HG03280 (cell line): ENCODE results near the gene METTL23.
"Not testable (repeated sequence)": the region's sequence is repeated elsewhere in the genome, so short reads cannot be mapped to it uniquely, and the experiment has no call there.

Source experiments
- ATAC-seq: cut with Tn5 transposase; IDR thresholded peaks from one replicate; pipeline ENCODE4 v1.9.1; 2021; ENCODE audit warnings: mild to moderate bottlenecking, moderate library complexity; ENCODE audit not compliant: unreplicated experiment

The METTL23 gene

DNA sequence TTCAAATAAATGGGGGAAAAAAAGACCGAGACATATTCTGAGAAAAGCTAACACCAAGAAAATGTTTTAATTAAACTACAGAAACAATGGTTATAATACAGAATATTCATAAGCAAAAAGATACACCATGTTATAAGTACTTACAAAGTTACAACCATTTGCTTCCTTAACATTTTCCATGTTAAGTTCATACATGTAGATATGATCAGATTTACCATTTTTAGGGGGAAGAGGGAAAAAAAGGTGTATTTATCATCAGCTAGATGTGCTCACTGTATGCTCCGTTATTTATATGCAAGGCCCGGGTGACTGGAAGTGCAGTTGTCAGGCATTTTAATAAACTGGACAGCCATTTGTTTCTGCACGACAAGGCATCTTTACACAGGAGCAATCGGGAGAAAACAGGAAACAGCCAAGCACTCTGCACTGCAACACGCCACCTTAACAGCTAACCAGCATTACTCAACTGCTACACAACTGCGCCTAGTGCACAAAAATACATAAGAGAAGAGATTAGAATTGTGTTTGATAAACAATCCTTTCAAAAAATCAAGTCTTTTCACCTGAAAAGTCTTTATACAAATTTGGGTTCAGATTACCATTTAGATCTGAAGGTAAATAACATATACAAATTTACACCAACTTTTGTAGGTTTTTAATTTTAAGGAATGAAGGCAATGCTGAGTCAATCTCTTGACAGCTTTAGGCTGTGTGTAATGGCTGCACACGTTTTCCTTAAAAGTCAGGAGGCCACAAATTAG is 7.6 kb downstream of the METTL23 start:
- no peak for ATAC-seq

DNA sequence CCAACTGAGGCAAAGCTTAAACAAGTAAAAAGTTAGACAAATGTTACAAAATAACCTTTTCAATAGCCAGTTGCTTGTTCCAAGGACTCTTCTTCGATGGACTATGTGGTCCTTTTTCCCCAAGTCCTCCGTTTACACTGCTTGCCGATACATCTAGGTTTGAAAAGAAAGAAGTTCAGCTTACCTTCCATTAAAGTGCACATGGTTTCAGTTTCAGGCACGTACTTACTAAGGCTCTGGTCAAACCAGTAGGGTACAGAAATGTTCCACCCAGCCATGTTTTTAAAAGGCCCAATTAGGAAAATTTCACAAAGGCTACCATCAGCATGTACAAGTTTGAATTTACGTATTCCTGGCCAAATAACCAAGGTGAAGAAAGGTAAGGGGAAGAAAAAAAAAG is 8.4 kb downstream of the METTL23 start:
- no peak for ATAC-seq

DNA sequence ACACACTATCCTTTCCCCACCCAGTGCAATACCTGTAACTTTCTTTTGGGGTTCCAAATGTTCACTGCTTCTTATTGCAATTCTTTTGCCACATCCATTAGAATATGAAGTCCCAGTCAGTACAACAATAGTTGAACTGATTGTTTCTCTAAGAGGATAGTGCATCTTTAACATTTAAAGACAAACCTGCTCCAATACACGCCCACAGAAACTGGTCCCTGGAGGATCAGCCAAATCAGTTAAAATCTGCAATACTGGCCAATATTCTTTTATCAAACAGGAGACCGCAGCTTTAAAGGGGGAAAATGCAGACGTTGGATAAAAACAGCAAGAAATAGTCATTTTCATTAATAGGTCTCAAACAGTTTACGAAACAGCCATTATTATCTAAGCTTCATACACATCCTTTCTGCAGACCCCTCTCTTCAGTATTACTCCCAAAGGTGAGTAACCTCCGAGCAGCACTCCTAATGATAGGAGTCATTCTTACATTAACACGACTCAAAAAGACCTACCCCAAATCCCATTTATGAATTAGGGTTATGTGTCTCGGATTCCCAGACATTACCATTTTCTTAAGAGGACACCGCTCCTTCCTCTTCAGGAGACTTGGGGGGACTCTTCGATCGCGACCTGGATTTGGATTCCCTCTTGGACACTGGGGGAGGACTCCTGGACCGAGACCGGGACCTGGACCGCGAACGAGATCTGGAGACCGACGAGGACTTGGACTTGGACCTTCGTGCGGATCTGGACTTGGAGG is 9.1 kb downstream of the METTL23 start:
- ATAC-seq = no peak

DNA sequence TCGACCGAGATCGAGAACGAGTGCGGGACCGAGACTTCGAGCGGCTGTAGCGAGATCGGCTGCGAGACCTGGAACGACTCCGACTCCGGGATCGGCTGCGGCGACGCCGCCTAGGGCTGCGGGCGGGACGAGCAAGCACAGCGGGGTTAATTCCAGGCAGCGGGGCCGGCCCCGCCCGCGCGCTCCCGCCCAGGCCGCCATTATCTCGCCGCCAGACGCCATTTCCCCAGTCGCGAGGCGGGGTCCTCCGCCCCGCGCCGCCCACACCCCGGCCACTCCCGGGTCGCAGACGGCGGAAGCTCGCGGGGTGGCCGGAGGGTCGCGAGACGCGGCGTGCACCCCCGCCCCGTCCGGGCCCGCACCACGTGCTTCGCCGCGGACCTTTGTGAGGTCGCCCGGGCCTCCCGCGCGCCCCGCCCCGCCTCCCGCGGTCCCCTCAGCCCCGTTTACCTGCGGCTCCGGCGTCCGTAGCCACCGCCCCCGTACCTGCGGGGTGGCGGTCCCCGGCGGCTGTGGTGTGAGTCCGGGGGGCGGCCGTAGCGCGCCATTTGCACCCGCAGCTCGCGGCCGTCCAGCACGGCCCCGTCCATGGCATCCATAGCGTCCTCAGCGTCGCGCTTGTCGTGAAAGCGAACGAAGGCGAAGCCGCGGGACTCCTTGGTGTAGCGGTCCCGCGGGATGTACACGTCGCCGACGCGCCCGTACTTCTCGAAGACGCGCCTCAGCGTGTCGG is 9.9 kb downstream of the METTL23 start:
- peak; percentile 19 for ATAC-seq

GRCh38 chr17:76737082-76737675 is 10.5 kb downstream of the METTL23 start, which contains the start of gene SRSF2:
Gene SRSF2 (minus strand): TSS chr17:76737331. CDS start chr17:76737160, 171 bp downstream.
- ATAC-seq = peak; percentile 68

- ATAC-seq = peak; percentile 61
Measured at GRCh38 chr17:76737676-76738467, 11.2 kb downstream of the METTL23 start, which contains the start of gene MFSD11. Gene MFSD11 (plus strand): TSS chr17:76738119. CDS start chr17:76738353, 234 bp downstream.

GRCh38 chr17:76738468-76738850 is 11.8 kb downstream of the METTL23 start:
- no peak for ATAC-seq

DNA sequence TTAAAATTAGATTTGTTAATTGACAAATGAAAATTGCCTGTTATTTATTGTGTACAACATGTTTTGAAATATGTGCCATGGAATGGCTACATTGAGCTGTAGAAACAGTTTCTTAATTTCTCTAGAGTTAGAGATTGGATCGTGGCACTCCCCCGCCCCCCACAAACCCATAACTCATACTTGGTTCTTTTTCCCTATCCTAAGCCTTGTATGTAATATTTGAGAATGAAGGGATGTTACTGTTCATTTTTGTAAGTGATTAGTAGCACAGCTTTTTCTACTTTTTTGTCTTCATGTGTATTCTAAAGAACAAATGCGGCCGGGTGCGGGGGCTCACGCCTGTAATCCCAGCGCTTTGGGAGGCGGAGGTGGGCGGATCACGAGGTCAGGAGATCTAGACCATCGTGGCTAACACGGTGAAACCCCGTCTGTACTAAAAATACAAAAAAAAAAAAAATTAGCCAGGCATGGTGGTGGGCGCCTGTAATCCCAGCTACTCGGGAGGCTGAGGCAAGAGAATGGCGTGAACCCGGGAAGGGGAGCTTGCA is 13.0 kb downstream of the METTL23 start:
- ATAC-seq = not testable (repeated sequence)

DNA sequence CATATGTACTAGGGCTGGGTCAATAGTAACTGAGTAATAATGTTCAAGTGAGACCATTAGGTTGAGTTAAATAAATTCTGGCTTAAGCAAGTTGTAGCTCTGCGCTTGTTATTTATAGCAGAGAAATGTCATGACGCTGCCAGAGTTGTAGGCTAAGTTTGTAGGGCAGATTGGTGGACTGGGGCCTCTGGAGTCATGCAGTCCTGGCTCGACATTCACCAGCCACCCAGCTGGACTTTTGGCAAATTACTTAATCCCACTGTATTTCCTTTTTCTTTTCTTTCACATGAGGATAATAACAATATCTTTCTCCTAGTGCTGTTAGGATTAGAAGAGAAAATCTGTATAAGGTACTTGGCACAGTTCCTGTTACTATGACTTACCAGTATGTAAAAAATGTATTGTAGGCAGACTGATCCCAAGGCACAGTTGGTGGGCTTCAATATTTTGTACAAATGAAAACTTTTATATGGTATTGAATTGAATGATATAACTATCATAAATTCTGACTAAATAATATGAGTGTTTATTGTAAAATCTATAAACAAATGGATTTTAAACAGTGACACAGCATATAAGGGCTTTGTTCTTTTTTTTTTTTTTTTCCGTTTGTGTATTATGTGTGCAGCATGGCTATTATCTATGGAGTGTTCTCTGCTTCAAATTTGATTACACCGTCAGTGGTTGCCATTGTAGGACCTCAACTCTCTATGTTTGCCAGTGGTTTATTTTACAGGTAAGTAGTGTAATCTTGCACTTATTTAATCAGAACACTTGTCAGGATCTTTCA is 13.9 kb downstream of the METTL23 start:
- ATAC-seq = no peak

DNA sequence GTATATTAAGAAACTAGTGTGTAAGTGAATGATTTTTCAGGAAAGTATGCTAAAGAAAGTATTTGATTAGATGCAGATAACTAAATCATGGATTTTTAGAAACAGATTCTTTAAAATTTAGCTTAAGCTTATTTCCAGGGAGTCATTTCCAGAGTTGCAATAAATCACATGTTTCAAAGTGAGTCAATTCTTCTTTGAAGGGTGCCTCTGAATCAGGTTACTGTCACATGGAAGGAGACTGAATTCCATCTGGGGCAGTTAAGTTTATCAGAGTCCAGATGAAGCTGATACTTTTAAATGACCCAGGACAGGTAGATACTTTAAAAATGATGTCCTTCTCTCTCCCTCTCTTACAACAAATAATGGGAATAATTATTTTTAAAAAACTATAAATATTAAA is 16.3 kb downstream of the METTL23 start:
- ATAC-seq = no peak

DNA sequence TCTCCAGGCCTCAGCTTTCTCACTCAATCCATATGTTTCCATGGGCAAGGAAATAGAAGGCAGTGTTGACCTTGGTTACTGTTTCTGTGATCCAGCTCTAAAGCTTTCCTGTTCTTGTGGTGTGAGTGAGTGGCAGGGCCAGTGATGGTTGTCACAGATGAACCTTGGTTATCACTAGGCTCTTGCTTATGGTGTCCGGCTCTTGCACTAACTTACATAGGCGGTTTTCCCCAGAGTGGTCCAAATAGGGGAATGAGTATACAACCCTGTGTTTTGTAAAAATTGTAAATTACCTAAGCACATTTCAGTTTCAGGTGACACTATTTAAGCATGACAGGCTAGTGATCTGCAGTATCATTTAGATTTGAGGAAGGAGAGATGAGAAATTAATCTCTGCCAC is 18.1 kb downstream of the METTL23 start:
- ATAC-seq = no peak

DNA sequence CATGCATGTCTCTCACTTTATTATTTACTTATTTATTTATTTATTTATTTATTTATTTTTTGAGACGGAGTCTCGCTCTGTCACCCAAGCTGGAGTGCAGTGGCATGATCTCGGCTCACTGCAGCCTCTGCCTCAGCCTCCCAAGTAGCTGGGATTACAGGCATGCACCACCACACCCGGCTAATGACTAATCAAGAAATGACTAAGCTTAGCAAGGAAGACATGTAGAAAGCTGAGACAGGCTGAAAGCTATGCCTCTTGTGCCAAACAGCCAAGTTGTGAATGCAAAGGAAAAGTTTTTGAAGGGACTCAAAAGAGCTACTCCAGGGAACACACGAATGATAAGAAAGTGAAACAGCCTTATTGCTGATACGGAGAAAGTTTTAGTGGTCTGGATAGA is 19.1 kb downstream of the METTL23 start:
- ATAC-seq = not testable (repeated sequence)

GRCh38 chr17:76747716-76748363 is 21.2 kb downstream of the METTL23 start:
- no peak for ATAC-seq

GRCh38 chr17:76748657-76749056 is 22.0 kb downstream of the METTL23 start:
- no peak for ATAC-seq

GRCh38 chr17:76751416-76751993 is 24.9 kb downstream of the METTL23 start:
- no peak for ATAC-seq

DNA sequence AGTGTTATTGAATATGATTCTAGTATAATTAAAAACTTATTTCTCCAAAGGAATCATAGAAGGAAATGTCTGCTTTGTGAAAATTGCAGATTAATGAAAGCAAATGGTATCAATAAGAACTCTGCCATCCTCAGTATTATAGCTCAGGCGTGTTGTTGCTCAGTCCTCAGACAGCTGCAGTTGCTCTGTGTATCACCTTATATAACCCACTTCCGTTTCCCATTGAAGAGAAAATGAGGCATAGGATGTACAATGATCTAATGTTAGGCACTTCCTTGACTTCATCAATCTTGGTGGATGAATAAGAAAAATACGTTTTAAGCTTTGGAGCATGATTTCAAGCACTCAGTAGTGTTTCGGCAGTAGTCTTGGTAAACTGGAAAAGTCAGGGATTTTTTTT is 25.4 kb downstream of the METTL23 start:
- ATAC-seq = no peak

GRCh38 chr17:76753061-76753961 is 26.7 kb downstream of the METTL23 start:
- ATAC-seq = no peak
